AG10803 (cell line): ENCODE results near the gene CHIC2.
"Not testable (repeated sequence)": the region's sequence is repeated elsewhere in the genome, so short reads cannot be mapped to it uniquely, and the experiment has no call there.

ENCODE experiments used
- DNase-seq: peaks from one replicate; pipeline ENCODE4 v3.0.0; 2010; ENCODE audit warnings: low read depth
- H3K4me3 ChIP-seq: 2 replicates; pipeline ENCODE4 v1.5.1; 2011; ENCODE audit warnings: mild to moderate bottlenecking, low read length, control low read depth
- CTCF ChIP-seq: conservative IDR thresholded peaks from 2 replicates; pipeline ENCODE4 v1.5.1; 2011; ENCODE audit warnings: mild to moderate bottlenecking, low read length, control low read depth, inconsistent platforms

The CHIC2 gene

DNA sequence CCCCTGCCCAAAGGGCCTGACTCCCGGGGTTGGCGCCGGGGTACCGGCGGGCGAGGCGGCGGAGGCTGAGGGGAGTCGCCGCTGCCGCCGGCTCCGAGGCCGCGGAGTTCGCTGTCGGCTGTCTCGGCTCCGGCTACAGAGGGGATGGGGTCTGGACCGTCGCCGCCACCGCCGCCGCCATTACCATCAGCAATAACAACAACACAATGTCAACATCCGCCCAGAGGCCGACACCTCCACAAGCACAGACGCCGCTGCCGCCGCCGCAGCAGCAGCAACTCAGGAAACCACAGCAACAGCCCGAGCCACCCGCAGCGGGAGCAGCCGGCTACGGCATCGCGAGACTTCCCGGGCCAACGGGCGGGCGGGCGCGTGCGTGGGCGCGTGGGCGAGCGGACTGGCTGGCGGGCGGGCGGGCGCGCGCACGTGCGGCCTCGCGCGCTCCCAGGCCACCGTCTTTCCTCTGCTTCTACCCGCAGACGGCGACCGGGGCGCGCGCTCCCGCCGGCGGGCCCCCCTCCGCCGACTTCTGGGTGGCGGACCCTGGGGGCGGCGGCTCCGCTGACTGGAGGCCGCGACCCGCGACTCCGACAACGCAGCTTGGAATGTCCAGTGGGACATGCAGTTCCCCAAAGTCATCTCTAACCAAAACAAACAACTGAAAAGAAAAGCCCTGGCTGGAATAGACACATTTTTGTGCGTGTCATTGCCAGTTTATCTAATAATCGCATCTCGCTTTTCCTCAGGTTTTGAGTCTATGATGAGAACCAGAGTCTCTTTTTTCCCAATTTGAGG lies at the start of gene CHIC2:
TSS of gene CHIC2 (minus strand) at position 289 of the 795 bp plus-strand sequence. CDS start 305 bp downstream, outside the sequence.
- DNase-seq: peak; percentile 96
- TF ChIP-seq CTCF: no peak
- peak within 1 kb of the TSS; percentile 92 for H3K4me3 ChIP-seq

DNA sequence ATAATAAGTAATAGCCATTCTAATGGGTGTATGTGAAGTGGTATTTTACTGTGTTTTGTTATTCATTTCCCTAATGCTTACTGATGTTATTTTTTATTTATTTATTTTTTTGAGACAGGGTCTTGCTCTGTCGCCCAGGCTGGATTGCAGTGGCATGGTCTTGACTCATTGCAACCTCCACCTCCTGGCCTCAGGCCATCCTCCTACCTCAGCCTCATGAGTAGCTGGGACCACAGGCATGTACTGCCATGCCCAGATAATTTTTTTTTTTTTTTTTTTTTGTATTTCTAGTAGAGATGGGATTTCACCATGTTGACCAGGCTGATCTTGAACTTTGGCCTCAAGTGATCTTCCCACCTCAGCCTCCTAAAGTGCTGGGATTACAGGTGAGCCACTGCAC lies 48.8 kb upstream of the CHIC2 start:
- peak; percentile 20 for DNase-seq
- not testable (repeated sequence) for H3K4me3 ChIP-seq

DNA sequence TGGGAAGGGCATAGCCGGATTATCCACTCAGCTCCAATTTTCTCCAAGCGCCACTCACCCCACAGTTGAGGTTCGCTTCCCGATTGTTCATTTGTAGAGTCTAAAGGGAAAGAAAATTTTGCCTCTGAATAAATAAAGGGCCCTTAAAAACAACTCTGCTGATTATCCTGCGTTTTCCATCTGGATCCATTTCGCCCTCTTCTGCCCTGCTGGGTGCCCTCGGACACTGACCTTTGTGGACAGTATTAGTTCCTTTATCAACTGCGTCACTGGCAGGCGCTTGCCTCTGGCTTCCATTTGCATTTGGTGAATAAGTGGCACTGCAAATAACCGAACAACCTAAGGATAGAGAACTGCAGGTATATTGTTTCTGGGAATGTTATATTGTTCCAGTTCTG lies 45.6 kb upstream of the CHIC2 start:
- no peak overlapping the region for H3K4me3 ChIP-seq
- no peak for TF ChIP-seq CTCF
- DNase-seq: no peak

DNA sequence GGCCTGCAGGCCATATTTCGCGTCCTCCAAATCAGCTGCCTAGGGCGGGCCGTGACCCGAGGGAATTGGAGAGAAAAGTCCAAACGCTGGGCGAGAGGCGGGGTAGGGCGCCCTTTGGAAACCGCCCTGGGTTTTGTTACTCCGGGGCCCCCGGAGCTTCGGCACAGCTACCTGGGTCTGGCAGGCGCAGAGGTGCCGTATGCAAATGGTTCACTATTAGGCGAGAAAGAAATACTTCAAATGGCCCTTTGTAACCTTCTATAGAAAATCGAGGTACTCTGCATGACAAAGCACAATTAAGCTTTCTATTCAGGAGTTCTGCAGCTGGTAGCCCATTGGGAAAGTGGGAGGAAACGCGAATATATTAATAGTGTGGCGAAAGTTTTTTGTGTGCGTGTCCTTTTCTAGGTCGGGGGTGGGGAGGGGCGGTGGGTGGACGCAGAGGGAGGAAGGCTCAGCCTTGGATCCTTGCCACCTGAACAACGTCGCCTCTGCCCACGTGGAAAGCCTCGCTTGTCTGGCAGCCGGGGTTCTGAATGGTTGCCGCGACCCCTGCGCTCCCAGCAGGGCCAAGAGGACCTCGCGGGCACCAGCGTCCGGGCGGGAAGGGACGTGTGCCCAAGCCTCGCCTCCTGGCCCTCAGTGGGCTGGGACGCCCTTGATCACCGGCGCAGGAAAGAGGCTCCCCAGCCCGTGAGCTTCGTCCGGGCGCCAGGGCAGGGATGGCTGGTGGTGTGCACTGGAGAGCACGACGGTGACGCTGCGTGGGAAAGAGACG lies 45.0 kb upstream of the CHIC2 start:
- H3K4me3 ChIP-seq: no peak overlapping the region
- no peak for TF ChIP-seq CTCF
- DNase-seq: no peak

DNA sequence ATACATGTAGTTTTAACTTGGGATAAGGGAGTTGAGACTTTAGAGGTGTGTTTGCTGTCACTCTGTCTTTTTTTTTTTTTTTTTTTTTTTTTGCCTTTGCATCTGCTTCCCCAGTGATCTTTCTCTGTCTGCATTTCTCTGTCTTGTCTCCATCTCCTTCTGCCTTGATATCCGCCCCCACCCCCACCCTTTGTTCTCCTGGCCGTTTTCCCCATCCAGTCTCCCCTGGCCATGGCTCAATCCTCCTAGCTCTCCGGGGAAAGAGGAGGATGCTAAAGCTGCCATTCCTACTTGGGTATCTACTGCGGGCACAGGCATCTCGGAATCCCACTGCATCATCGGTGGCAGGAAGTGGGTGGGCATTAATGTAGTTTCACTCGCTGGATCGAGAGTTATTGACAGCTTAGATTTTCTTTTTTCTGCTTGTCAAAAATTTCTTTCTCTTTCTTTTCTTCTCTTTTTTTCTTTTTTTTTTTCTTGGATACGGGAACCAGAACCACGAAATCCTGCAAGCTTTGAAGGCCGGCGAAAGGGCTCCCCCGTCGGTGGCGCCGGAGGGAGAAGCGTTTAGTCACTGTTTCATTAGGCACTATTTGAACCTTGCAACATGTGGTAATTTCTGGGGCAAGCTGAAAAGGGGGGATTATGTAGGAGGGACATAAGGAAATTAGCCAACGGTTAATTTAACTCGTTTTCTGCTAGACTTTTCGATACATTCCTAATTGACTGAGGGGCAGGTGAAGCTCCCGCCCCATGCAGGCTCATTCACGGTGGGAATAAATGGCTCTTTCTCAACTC lies 43.7 kb upstream of the CHIC2 start:
- TF ChIP-seq CTCF: no peak
- no peak overlapping the region for H3K4me3 ChIP-seq
- DNase-seq: no peak

DNA sequence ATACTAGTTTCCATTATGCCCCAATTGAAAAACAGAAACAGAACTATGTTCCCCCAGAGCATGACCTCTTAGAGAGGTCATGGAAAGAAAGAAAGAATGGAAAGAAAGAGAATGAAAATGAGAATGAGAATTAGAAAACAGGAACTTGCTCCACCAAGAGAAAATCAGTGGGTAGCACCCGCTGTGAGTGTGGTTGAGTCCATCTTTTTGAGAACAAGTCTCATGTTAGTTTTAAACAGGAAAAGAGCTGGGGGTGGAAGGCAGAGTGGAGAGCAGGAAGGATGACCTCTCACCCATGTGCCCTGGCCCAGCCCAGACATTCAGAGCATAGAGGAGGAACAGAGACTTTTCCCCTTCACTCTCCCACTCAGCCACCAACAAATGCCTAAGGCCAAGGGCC lies 40.5 kb upstream of the CHIC2 start:
- TF ChIP-seq CTCF: no peak
- no peak overlapping the region for H3K4me3 ChIP-seq
- no peak for DNase-seq

DNA sequence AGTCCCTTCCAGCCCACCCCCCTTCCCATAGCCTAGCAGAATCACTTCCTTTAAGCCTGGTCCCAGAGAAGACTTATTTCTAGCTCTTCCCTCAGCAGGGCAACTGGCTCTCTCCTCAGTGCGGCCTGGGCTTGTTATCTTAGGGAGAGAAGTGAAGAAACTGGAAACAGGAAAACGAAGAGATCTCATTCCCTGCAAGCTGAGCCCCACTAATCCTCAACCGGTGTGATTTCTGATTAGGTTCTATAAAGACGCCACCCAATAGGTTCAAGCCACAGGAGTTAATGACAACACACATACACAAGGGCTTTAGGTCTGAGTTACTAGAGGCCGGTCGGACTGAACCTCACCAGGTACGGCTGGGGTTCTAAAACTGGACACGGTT lies 38.8 kb upstream of the CHIC2 start:
- H3K4me3 ChIP-seq: no peak overlapping the region
- no peak for TF ChIP-seq CTCF
- DNase-seq: no peak
